ENCODE data around the gene KCNJ5. TPM values are rescaled to one million over a fixed set of nuclear protein-coding genes. Genes with fewer than 3 reads are reported as not detected.

Gene KCNJ5
- total and polyA plus RNA-seq, 2 of the 4 experiments (the other 2 are of a cell fraction) = 0.07 to 0.18 TPM

DNA sequence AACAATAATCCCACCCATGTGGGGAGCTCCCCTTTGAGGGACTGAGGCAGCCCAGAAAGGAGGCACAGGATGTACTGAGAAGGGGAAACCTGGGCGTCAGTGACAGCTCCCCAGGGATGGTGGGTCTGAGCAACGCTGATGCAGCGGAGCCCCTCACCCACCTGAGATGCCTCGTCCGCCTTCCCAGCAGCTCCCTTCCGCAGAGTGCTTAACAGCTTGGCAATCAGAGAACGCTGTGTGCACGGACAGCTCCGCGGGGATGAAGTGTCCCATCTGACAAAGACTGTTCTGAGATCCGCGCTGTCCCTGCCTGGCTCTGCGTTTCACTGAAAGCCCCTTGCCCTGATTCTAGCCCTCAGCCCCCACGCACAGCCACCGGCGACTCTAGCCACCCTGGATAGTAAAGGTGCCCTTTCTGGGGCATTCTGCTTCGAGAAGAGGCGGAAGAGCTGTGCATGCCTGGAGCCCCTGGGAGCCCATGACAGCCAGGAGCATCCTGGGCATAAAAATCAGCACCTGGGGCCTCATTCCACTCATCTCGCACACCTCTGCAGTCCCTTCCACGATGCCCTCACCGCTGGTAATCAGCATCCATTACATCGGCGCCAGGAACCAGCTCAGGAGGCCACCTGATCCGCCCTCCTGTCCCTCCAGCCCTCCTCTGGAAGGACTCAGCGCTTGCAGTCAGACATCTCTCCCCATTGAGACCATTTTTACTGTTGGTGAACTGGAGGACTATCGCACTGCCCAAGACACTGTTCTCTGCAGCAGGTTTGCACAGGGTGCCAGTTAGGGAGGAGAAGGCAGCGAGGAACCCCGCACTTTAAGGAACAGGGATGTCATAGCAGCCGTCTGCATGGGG, 10.7 kb downstream of the KCNJ5 start:
- H3K9ac ChIP-seq (ENCODE audit: low read depth, low read length) = no peak overlapping the region
- H3K4ac ChIP-seq (ENCODE audit: low read depth, low read length) = peak overlapping the region; percentile 37; the same call in 1 of the 2 replicates
- no peak overlapping the region for H3K4me2 ChIP-seq (ENCODE audit: low read depth, low read length)
- H3K56ac ChIP-seq (ENCODE audit: extremely low read depth, insufficient read depth, low read length) = no peak overlapping the region
- H3K18ac ChIP-seq (ENCODE audit: low read depth, low read length) = no peak overlapping the region; the same call in 1 of the 2 replicates
- H3K4me3 ChIP-seq (ENCODE audit: insufficient read depth, low read depth, low read length) = no peak overlapping the region
- ChIA-PET CTCF (no interaction called here), POLR2A (ENCODE audit: unreplicated experiment) (no interaction called here)
- WGBS, 2 experiments (ENCODE audit: extremely low coverage in 2 of 2, insufficient read length in 1 of 2) = 66% methylated on average over 11 of the region's 29 CpGs; no CpG with 5 or more reads in 1 of the 2 experiments
- dilution Hi-C loops (cut with HindIII; ENCODE audit: low sequenced_read_pairs, unreplicated experiment) (no loop called here), in situ Hi-C loops (cut with MboI; ENCODE audit: low sequenced_read_pairs) (no loop called here), intact Hi-C loops (cut with micrococcal nuclease) (no loop called here)
- H3K14ac ChIP-seq (replicated peaks; ENCODE audit: low read depth, low read length) = no peak overlapping the region
- peaks cover 11% of the 10 kb centered on the region for H3K4me1 ChIP-seq (ENCODE audit: control insufficient read depth, insufficient read depth, low read length)
- no peak overlapping the region for H3K23ac ChIP-seq (ENCODE audit: low read depth, low read length)
- no peak for ATAC-seq (ENCODE audit: low read depth)
- 0 out of 4 replicates have a peak overlapping the region, but pooled peaks of 1 of the 2 experiments have one; percentile 7 for H4K8ac ChIP-seq (ENCODE audit: low read depth in 2 of 2, low read length in 2 of 2)
- H3K9me3 ChIP-seq (ENCODE audit: control insufficient read depth, insufficient read depth, low read length) = no peaks in the 10 kb centered on the region
- H3K79me1 ChIP-seq (ENCODE audit: low read depth in 1 of 2, low read length in 2 of 2) = no peaks in the 10 kb centered on the region
- peak overlapping the region; percentile 23; the same call in 1 of the 2 replicates for H2AK5ac ChIP-seq (ENCODE audit: low read depth, low read length)
- no peaks in the 10 kb centered on the region for H3K27me3 ChIP-seq (ENCODE audit: control insufficient read depth, insufficient read depth, low read length)
- H3K27ac ChIP-seq (ENCODE audit: insufficient read depth, low read length) = no peak overlapping the region
- BruUV-seq (replicated peaks) = no TSS peak
- no peak overlapping the region for H2BK15ac ChIP-seq (ENCODE audit: low read depth, low read length)
- H4K91ac ChIP-seq (ENCODE audit: insufficient read depth, low read depth, low read length) = no peak overlapping the region
- no peaks in the 10 kb centered on the region for H3K9me1 ChIP-seq (ENCODE audit: insufficient read depth, low read length)
- peak overlapping the region; percentile 5; the same call in 1 of the 2 replicates for H2BK20ac ChIP-seq (ENCODE audit: low read depth, low read length)
- no peaks in the 10 kb centered on the region for H4K20me1 ChIP-seq (ENCODE audit: insufficient read depth, low read length)
- TF ChIP-seq MAFK (IDR thresholded peaks at IDR 0.05; ENCODE audit: low read depth, low read length) (no peak), RFX5 (IDR thresholded peaks at IDR 0.05; ENCODE audit: low read depth, low read length) (no peak), NFE2L2 (IDR thresholded peaks at IDR 0.05; ENCODE audit: low read depth, low read length) (no peak), MAZ (IDR thresholded peaks at IDR 0.05; ENCODE audit: borderline replicate concordance, low read depth, low read length) (no peak), SMC3 (IDR thresholded peaks at IDR 0.05; ENCODE audit: low read depth, low read length) (no peak), CHD1 (IDR thresholded peaks at IDR 0.05; ENCODE audit: low read depth, low read length) (no peak), FOS (IDR thresholded peaks at IDR 0.05; ENCODE audit: low read depth, low read length) (no peak), MXI1 (IDR thresholded peaks at IDR 0.05; ENCODE audit: borderline replicate concordance, low read depth, low read length) (no peak), POLR2A (IDR thresholded peaks at IDR 0.05; ENCODE audit: low read depth, low read length) (no peak), RAD21 (IDR thresholded peaks at IDR 0.05; ENCODE audit: low read length) (no peak)
- TF ChIP-seq, protein P1, sequence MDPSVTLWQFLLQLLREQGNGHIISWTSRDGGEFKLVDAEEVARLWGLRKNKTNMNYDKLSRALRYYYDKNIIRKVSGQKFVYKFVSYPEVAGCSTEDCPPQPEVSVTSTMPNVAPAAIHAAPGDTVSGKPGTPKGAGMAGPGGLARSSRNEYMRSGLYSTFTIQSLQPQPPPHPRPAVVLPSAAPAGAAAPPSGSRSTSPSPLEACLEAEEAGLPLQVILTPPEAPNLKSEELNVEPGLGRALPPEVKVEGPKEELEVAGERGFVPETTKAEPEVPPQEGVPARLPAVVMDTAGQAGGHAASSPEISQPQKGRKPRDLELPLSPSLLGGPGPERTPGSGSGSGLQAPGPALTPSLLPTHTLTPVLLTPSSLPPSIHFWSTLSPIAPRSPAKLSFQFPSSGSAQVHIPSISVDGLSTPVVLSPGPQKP (IDR thresholded peaks at IDR 0.05; ENCODE audit: borderline replicate concordance, low read depth, low read length) = no peak
- TF ChIP-seq, protein P2, sequence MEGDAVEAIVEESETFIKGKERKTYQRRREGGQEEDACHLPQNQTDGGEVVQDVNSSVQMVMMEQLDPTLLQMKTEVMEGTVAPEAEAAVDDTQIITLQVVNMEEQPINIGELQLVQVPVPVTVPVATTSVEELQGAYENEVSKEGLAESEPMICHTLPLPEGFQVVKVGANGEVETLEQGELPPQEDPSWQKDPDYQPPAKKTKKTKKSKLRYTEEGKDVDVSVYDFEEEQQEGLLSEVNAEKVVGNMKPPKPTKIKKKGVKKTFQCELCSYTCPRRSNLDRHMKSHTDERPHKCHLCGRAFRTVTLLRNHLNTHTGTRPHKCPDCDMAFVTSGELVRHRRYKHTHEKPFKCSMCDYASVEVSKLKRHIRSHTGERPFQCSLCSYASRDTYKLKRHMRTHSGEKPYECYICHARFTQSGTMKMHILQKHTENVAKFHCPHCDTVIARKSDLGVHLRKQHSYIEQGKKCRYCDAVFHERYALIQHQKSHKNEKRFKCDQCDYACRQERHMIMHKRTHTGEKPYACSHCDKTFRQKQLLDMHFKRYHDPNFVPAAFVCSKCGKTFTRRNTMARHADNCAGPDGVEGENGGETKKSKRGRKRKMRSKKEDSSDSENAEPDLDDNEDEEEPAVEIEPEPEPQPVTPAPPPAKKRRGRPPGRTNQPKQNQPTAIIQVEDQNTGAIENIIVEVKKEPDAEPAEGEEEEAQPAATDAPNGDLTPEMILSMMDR (conservative IDR thresholded peaks at IDR 0.05; ENCODE audit: low read depth, low read length) = no peak
- H4K5ac ChIP-seq (ENCODE audit: low read depth, low read length) = no peak overlapping the region
- H2AFZ ChIP-seq (replicated peaks; ENCODE audit: low read length, poor library complexity) = peak overlapping the region; percentile 78
- H2AK9ac ChIP-seq (replicated peaks; ENCODE audit: low read depth, low read length, poor library complexity) = no peak overlapping the region
- DNase-seq = no peak
- no peak overlapping the region for H2BK5ac ChIP-seq (ENCODE audit: low read depth, low read length, poor library complexity, severe bottlenecking)
- no peak overlapping the region for H2BK120ac ChIP-seq (ENCODE audit: low read depth, low read length)
- H3K36me3 ChIP-seq (ENCODE audit: control insufficient read depth, insufficient read depth, low read length) = no peaks in the 10 kb centered on the region
